RKO (cell line): Measurements from ENCODE around the gene RELCH.
A peak's percentile ranks its signal among the peaks of the same experiment; 100 is the strongest.

Experiments
- DNase-seq: peaks from one replicate; pipeline ENCODE4 v3.0.0-alpha.2; 2016; ENCODE audit warnings: low spot score

The RELCH gene

DNA sequence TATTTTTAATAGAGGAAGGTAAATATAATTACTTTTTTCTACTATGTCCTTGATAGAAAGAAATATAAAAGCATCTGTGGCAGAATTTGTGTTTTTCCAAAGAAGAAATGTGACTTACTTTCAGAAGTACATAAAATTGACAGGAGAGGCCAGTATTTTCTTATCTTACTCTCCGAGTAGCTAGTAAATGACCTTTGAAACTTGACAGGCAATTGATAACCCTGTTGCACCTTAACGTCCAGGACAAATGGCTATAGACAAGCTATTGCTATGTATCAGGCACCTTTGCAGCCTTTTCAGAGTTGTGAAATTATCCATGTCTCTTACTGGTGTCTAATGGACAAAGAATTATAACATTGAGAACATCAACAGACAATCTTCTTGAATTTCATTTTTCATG, 75.0 kb downstream of the RELCH start:
- no peak for DNase-seq

- no peak for DNase-seq
Measured at GRCh38 chr18:62264984-62265383, 77.9 kb downstream of the RELCH start.

- DNase-seq: no peak
Measured at GRCh38 chr18:62277045-62277444, 90.0 kb downstream of the RELCH start.

GRCh38 chr18:62279561-62279960, 92.5 kb downstream of the RELCH start:
- no peak for DNase-seq

DNA sequence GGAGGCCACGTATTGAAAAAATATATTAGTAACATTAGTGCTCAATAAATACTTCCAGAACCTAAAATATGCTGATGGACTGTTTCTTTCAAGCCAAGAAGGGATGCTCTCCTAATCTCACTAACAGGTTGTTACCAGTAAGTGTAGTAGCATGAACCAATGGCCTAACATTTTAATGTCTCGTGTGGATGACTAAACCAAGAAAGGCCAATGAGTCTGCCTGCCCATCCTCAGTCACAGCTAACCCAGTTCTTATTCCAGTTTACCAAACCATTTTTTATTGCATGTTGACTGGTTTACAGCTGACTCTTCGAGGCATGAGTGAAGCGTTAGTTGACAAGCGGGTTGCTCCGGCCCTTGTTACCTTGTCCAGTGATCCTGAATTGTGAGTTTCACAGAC, 93.0 kb downstream of the RELCH start:
- peak; percentile 32 for DNase-seq

DNA sequence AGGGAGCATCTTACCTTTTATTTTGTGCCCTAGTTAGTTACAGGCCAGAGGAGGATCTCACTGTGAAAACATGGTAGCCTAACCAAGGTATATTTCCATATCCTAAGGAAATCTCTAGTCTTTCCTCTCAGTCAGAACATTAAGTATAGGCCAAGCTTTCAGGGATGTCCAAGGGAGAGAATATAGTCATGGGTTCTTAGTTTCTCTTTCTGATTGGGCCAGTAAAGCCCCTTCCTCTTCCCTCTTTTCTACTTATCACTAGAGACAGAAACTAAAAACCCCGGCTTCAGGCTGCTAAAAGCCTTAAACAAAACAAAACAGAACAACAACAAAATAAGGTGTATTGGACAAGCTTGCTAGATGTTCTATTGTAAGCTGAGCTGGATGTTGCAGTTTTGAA, 93.7 kb downstream of the RELCH start:
- DNase-seq: no peak

- peak; percentile 87 for DNase-seq
Measured at GRCh38 chr18:62281684-62282083, 94.6 kb downstream of the RELCH start.

- no peak for DNase-seq
Measured at GRCh38 chr18:62282188-62282629, 95.2 kb downstream of the RELCH start.

GRCh38 chr18:62284637-62285036, 97.6 kb downstream of the RELCH start:
- DNase-seq: no peak

- no peak for DNase-seq
Measured at GRCh38 chr18:62285281-62285680, 98.2 kb downstream of the RELCH start.

DNA sequence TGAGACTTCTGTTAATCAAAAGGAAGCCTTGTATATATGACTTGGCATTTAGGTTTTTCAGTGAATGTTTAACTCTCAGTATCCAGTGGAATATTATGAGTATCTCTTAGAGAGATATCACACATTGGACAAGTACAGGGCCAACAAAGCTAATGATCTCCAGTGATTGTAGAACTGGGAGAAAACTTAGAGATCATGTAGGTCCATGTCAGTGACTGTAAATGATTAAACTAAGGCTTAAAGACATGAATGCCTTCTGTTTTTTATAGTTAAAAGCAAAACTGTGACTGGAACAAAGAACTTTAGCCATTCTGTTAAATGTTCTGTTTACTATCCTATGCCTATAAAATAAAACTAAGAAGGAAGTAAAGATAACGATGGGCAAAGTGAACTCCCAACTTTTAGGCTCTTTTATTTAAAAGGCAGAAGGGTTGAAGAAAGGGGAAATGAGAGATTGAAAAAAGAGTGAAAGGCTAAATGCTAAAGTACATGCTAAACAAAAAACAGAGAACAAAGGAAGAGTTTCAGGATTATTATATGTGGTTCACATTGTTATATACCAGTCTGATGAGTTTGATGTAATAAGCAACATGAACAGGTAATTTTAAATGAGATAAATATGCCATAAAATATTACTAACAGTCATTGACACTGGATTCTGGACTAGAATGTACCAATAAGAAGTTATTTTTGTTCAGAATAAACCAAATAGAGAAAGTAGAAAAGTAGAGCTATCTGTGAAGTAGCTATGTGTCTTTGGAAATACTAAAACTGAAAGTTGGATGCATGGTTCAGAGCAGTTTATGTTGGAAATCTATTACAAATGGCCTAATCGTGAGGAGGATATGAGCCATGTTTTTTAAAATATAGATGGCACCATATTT, 101.0 kb downstream of the RELCH start:
- DNase-seq: no peak

DNA sequence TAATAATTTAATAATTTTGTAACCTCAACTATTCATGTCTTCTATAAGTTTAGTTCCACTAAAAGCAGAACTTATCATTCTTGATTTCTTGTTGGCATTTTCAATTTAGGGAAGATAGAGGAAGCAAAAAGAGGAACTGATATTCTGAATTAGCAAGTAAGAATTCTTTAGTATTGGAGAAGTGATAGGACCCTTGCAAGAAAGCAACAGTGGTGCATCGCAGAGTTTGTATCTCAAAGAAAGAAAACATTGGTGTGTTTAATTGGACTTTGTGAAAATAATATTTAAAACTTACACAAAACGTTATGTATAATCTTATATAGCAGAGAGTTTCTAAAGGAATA, 101.6 kb downstream of the RELCH start:
- DNase-seq: no peak

GRCh38 chr18:62289047-62289446, 102.0 kb downstream of the RELCH start:
- DNase-seq: no peak

DNA sequence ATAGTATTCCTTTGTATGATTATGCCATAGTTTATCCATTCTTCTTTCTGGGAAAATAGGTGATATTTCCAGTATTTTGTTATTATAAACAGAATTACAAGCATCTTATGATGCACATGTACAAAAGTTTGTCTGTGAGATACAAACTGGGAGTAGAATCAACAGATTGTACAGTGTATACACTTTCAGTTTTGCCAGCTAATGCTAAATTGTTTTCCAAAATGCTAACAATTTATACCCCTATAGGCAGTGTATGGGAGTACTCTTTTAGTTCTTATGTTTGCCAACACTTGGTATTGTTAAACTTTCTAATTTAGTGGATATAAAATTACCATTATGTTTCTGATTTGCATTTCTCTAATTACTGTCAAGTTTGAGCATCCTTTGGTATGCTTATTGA, 107.0 kb downstream of the RELCH start:
- no peak for DNase-seq

DNA sequence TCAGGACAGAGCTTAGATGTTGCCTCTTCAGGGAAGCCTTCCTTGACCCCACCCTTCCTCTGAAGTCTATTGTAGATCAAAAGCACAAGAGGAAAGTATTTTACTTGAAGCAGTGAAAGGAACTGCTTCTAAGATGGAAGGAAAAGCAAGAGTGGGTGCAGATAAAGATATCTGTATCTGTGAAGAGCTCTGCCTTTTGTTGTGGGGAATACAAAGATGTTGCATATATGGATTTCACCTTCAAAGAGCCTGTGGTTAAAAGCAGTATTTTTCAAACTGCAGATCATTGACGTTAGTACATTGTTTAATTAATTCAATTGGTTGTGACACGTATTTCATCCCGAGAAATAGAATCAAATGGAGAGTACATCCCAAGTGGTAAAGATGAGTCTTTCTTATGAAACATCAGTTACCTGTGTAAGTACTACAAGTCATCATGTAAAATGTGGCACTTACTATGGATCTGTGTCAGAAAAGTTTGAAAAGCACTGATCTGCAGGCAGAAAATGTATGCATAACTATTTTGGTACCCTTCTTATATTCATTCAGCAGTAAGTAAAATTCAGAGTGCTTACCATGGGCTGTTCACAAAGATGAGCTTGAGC, 113.4 kb downstream of the RELCH start:
- no peak for DNase-seq

- no peak for DNase-seq
Measured at GRCh38 chr18:62301322-62301721, 114.3 kb downstream of the RELCH start.

DNA sequence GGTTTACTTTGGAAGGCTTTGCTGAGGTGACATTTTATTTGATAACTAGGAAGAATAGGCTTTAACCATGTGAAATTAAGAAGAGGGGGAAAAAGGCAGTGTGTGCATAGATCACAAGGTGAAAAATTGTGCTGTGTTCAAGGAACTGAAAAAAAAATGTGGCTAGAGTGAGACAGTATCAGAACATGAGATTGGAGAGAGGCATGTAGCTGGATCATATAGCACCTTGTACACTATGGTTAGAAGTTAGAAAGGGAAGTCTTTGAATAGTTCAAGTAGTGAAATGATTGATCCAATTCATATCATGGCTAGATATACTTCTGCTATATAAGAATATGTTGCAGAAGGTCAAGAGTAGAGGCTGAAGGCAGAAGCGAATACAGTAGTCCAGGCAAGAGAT, 125.8 kb downstream of the RELCH start:
- no peak for DNase-seq

GRCh38 chr18:62318228-62319180, 131.4 kb downstream of the RELCH start:
- no peak for DNase-seq

DNA sequence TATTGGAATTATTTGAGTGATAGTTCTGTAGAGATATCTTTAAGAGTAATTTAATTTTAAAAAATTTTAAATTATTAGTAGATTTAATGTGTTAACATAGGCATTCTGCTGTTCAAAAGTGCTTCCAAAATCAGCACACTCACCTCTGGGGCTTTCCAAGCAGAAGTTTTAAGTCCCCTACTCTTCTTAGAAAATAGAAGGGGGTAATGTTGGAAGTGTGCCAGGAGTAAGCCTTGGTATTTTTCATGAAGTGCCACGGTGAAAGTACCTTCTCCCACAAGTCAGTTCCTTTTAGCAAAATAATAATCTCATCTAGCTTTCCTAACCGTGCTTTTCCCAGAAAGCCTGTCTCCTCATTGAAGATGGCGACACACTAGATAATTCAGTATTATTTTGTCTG, 134.1 kb downstream of the RELCH start:
- DNase-seq: no peak

GRCh38 chr18:62323483-62324180, 136.6 kb downstream of the RELCH start:
- DNase-seq: no peak

GRCh38 chr18:62324181-62324828, 137.2 kb downstream of the RELCH start:
- no peak for DNase-seq
